ENCODE results near the gene NFAT5. TPM values are rescaled to one million over a fixed set of nuclear protein-coding genes. Genes with fewer than 3 reads are reported as not detected.

The NFAT5 gene
- total and polyA plus RNA-seq, 2 donors from 2014 or later = 1.9 to 83.7 TPM

- Histone ChIP-seq H3K9ac (ENCODE audit: low read length in 3 of 3) (peak overlapping the region in 1 of 3 donors; percentile 31), H3K4me3 (ENCODE audit: low read length in 3 of 3) (peak overlapping the region in 2 of 3 donors; percentile 21 to 66)
- intact Hi-C loops (cut with DNase I) = no loop called here
Observed at GRCh38 chr16:69563605-69564580, 1.9 kb upstream of the NFAT5 start.

GRCh38 chr16:69564845-69565670 is 708 bp upstream of the NFAT5 start:
- Histone ChIP-seq H3K4me1 (ENCODE audit: control insufficient read depth in 2 of 3, insufficient read depth in 2 of 3, low read depth in 1 of 3, low read length in 3 of 3) (peaks cover 4 to 12% (median 7%) of the 10 kb centered on the region in 3 donors), H3K27me3 (ENCODE audit: control insufficient read depth, insufficient read depth, low read length) (no peaks in the 10 kb centered on the region), H3K36me3 (ENCODE audit: control insufficient read depth in 2 of 3, insufficient read depth in 3 of 3, low read length in 3 of 3) (no peaks in the 10 kb centered on the region), H3K27ac (ENCODE audit: low read depth in 2 of 2, low read length in 2 of 2) (peak overlapping the region; percentile 84), H3K9me3 (ENCODE audit: control insufficient read depth in 2 of 3, insufficient read depth in 1 of 3, low read length in 3 of 3) (no peaks in the 10 kb centered on the region), H3K9ac (ENCODE audit: low read length in 3 of 3) (peak overlapping the region; percentile 30 to 82 (median 64)), H3K4me3 (ENCODE audit: low read length in 3 of 3) (peak overlapping the region; percentile 42 to 84 (median 66))
- no peak for FAIRE-seq
- intact Hi-C loops (cut with DNase I) = no loop called here
- TF ChIP-seq CTCF (IDR thresholded peaks at IDR 0.05; ENCODE audit: borderline replicate concordance, extremely low read depth, insufficient read depth) = no peak
- DNase-seq = no peak

More at GRCh38 chr16:69563605-69564580, 1.9 kb upstream of the NFAT5 start:
- FAIRE-seq (no peak), DNase-seq (peak in 2 of 5 donors; percentile 26 to 29)
- Histone ChIP-seq H3K36me3 (ENCODE audit: control insufficient read depth in 2 of 3, insufficient read depth in 3 of 3, low read length in 3 of 3) (no peaks in the 10 kb centered on the region), H3K4me1 (ENCODE audit: control insufficient read depth in 2 of 3, insufficient read depth in 2 of 3, low read depth in 1 of 3, low read length in 3 of 3) (peaks cover 4 to 7% (median 5%) of the 10 kb centered on the region in 3 donors), H3K27me3 (ENCODE audit: control insufficient read depth, insufficient read depth, low read length) (no peaks in the 10 kb centered on the region), H3K27ac (ENCODE audit: low read depth in 2 of 2, low read length in 2 of 2) (no peak overlapping the region), H3K9me3 (ENCODE audit: control insufficient read depth in 2 of 3, insufficient read depth in 1 of 3, low read length in 3 of 3) (no peaks in the 10 kb centered on the region)
- TF ChIP-seq CTCF (IDR thresholded peaks at IDR 0.05; ENCODE audit: borderline replicate concordance, extremely low read depth, insufficient read depth) = peak; percentile 2

DNA sequence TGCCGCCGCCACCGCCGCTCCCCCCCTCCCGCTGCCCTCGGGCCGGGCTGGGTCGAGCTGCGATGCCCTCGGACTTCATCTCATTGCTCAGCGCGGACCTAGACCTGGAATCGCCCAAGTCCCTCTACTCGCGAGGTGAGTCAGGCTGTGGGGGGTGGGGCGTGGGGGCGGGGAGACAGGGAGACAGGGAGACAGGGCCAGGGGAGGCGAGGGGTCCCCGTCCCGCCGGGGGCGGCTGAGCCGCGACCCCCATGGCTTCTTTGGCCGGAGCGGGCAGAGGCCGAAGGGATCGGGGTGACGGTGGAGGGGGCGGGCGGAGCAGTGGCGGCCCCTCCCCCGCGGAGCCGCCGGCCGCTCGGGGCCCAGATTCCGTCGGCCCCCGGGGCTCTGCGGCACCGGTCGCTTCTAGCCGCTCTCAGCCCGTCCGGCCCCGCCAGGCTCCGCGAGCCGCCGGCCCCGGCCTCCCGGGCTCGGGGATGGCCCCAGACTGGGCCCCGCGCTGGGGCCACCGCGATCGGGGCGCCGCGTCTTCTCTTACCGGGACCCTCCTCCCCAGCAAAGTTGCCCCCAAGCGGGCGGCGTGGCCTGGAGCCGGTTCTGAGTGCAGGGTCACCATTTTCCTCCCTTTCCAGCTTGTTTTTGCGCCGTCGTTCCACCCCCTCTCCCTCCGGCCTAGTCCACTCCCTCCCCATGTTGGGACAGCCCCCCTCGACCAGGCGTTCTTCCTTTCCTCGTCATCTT is 644 bp downstream of the NFAT5 start:
- no peak for TF ChIP-seq CTCF (IDR thresholded peaks at IDR 0.05; ENCODE audit: borderline replicate concordance, extremely low read depth, insufficient read depth)
- H3K4me1 ChIP-seq (ENCODE audit: control insufficient read depth in 2 of 3, insufficient read depth in 2 of 3, low read depth in 1 of 3, low read length in 3 of 3) = peaks cover 4 to 12% (median 7%) of the 10 kb centered on the region in 3 donors
- H3K9ac ChIP-seq (ENCODE audit: low read length in 3 of 3) = peak overlapping the region; percentile 80 to 92 (median 89)
- H3K36me3 ChIP-seq (ENCODE audit: control insufficient read depth in 2 of 3, insufficient read depth in 3 of 3, low read length in 3 of 3) = no peaks in the 10 kb centered on the region
- no peaks in the 10 kb centered on the region for H3K27me3 ChIP-seq (ENCODE audit: control insufficient read depth, insufficient read depth, low read length)
- peak in 4 of 5 donors; percentile 71 to 88 (median 82) for DNase-seq
- H3K9me3 ChIP-seq (ENCODE audit: control insufficient read depth in 2 of 3, insufficient read depth in 1 of 3, low read length in 3 of 3) = no peaks in the 10 kb centered on the region
- intact Hi-C loops (cut with DNase I) = no loop called here
- peak overlapping the region; percentile 99 to 100 for H3K27ac ChIP-seq (ENCODE audit: low read depth in 2 of 2, low read length in 2 of 2)
- no peak for FAIRE-seq
- H3K4me3 ChIP-seq (ENCODE audit: low read length in 3 of 3) = peak overlapping the region; percentile 69 to 85 (median 82)

Data from kidney (tissue), 14 donors.